ENCODE measurements around the gene SDC1. TPM values are rescaled to one million over a fixed set of nuclear protein-coding genes. Genes with fewer than 3 reads are reported as not detected.

The SDC1 gene
- polyA plus RNA-seq, 3 donors = not detected

DNA sequence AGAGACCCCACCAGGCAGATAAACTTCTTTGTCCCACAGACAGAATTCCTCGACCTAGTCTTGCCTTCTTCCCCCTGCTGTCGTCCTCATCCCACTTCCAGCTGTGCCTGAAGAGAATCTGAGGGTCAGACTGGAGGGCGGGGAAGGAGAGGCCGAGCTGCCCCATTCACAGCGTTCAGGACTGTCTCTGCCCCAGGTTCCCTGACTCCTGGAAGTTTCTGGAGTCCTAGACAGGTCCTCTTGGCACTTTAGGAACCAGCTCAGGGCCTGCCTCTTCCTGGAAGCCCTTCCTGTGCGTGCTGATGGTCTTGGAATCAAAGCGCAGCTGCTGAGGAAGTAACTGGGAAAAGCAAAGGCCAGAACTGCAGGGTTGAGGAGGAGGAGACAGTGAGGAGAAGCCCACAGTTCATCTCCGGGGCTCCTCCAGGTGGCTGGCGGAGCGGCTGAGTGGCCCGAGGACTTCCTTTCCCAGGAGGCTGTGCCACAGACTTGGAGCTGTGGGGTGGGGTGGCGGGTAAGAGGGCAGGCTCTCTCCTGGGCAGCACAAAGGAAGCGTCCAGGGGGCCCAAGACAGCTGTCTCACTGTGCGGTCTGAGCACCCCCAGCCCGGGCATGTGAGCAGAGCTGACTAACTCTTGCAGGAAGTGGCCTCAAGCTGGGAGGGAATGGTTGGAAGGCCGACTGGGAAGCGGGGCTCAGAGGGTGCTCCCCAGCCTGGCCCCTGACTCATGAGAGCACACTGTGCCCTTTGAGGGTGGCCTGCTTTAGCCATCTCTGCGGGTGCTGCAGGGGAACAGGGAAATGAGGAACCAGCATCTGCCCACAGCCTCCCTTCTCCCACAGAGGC is 39.5 kb downstream of the SDC1 start:
- Histone ChIP-seq H4K20me1 (ENCODE audit: insufficient read depth, low read length) (no peaks in the 10 kb centered on the region), H3K27ac (ENCODE audit: low read depth in 1 of 2, low read length in 2 of 2) (peak overlapping the region; percentile 57 to 67), H3K4me3 (replicated peaks in 1 of 3; ENCODE audit: low read depth in 2 of 3, low read length in 3 of 3) (no peak overlapping the region), H3K9me3 (replicated peaks in 1 of 2; ENCODE audit: control insufficient read depth in 1 of 2, insufficient read depth in 1 of 2, low read length in 2 of 2) (no peaks in the 10 kb centered on the region), H3K36me3 (replicated peaks in 1 of 2; ENCODE audit: control insufficient read depth in 1 of 2, insufficient read depth in 2 of 2, low read length in 2 of 2) (no peaks in the 10 kb centered on the region), H3K79me2 (ENCODE audit: insufficient read depth, low read length) (no peaks in the 10 kb centered on the region), H3K27me3 (ENCODE audit: control insufficient read depth in 2 of 2, insufficient read depth in 2 of 2, low read length in 2 of 2) (no peaks in the 10 kb centered on the region), H3K4me2 (replicated peaks; ENCODE audit: extremely low read depth, low read length, poor library complexity, severe bottlenecking) (peak overlapping the region; percentile 20), H3K4me1 (ENCODE audit: control insufficient read depth in 1 of 2, insufficient read depth in 2 of 2, low read length in 2 of 2) (peaks cover 22 to 24% of the 10 kb centered on the region in 2 donors), H2AFZ (ENCODE audit: insufficient read depth, low read depth, low read length, poor library complexity, severe bottlenecking) (peak overlapping the region; percentile 55), H3K9ac (ENCODE audit: insufficient read depth, low read length, poor library complexity, severe bottlenecking) (no peak overlapping the region)
- H3K9me3 Mint-ChIP-seq = no peaks in the 10 kb centered on the region
- 40% methylated on average over 18 of the region's 18 CpGs for WGBS (ENCODE audit: insufficient coverage)
- TF ChIP-seq, protein P1, sequence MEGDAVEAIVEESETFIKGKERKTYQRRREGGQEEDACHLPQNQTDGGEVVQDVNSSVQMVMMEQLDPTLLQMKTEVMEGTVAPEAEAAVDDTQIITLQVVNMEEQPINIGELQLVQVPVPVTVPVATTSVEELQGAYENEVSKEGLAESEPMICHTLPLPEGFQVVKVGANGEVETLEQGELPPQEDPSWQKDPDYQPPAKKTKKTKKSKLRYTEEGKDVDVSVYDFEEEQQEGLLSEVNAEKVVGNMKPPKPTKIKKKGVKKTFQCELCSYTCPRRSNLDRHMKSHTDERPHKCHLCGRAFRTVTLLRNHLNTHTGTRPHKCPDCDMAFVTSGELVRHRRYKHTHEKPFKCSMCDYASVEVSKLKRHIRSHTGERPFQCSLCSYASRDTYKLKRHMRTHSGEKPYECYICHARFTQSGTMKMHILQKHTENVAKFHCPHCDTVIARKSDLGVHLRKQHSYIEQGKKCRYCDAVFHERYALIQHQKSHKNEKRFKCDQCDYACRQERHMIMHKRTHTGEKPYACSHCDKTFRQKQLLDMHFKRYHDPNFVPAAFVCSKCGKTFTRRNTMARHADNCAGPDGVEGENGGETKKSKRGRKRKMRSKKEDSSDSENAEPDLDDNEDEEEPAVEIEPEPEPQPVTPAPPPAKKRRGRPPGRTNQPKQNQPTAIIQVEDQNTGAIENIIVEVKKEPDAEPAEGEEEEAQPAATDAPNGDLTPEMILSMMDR (IDR thresholded peaks at IDR 0.05) = no peak
- H3K36me3 Mint-ChIP-seq = no peaks in the 10 kb centered on the region
- peaks cover 2 to 6% (median 3%) of the 10 kb centered on the region in 3 donors for H3K27me3 Mint-ChIP-seq (ENCODE audit: low read depth in 3 of 3)
- H3K4me3 Mint-ChIP-seq = peak overlapping the region; percentile 6 to 63
- peak overlapping the region; percentile 77 to 94 (median 90) for H3K27ac Mint-ChIP-seq
- peak; percentile 54 to 94 (median 82) for DNase-seq
- intact Hi-C loops (cut with micrococcal nuclease) = no loop called here
- peaks cover 25% of the 10 kb centered on the region for H3K4me1 Mint-ChIP-seq

DNA sequence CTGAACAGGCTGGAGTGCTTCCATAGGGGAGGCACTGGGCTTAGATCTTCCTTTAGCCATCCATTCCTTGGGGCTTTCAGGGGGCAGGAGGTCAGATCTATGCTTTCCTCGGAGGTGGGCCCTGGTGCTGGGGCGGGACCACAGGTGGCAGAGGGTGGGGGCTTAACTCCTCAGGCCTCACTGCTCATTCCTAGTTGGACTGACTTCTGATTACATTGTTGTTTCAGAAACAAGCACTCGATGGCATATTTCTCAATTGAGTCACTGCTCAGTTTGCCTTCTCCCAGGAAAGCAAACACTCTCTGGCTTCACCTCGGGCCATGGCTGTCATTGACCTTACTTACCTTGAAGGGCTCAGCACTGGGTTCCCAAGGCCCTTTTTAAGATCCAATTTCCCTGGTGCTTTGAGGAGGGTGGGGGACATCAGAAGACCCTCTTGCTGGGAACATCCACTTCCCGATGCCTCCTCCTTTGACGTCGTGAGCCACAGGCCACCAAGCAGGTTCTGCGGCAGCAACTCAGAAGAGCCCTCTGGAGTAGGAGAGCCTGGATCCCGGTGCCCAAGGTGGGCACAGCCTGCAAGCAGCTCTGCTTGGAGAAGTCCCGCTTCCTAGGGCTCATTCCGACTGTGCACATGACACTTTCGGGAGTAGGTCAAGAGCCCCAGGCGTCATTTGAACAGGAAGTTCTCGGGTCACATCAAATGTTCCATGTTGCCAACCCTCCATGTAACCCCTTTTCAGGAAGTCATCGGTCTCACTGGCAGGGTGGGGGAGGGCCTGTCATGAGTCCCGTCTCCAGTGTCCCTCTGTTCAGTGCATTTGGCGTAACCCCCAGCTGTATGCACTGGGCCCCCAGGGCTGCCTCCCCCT is 40.6 kb downstream of the SDC1 start:
- Histone ChIP-seq H3K79me2 (ENCODE audit: insufficient read depth, low read length) (no peaks in the 10 kb centered on the region), H2AFZ (ENCODE audit: insufficient read depth, low read depth, low read length, poor library complexity, severe bottlenecking) (no peak overlapping the region), H3K4me2 (replicated peaks; ENCODE audit: extremely low read depth, low read length, poor library complexity, severe bottlenecking) (no peak overlapping the region), H3K27ac (ENCODE audit: low read depth in 1 of 2, low read length in 2 of 2) (no peak overlapping the region), H3K27me3 (ENCODE audit: control insufficient read depth in 2 of 2, insufficient read depth in 2 of 2, low read length in 2 of 2) (no peaks in the 10 kb centered on the region), H4K20me1 (ENCODE audit: insufficient read depth, low read length) (no peaks in the 10 kb centered on the region), H3K4me1 (ENCODE audit: control insufficient read depth in 1 of 2, insufficient read depth in 2 of 2, low read length in 2 of 2) (peaks cover 22 to 24% of the 10 kb centered on the region in 2 donors), H3K9ac (ENCODE audit: insufficient read depth, low read length, poor library complexity, severe bottlenecking) (no peak overlapping the region), H3K36me3 (replicated peaks in 1 of 2; ENCODE audit: control insufficient read depth in 1 of 2, insufficient read depth in 2 of 2, low read length in 2 of 2) (no peaks in the 10 kb centered on the region), H3K9me3 (replicated peaks in 1 of 2; ENCODE audit: control insufficient read depth in 1 of 2, insufficient read depth in 1 of 2, low read length in 2 of 2) (no peaks in the 10 kb centered on the region), H3K4me3 (replicated peaks in 1 of 3; ENCODE audit: low read depth in 2 of 3, low read length in 3 of 3) (no peak overlapping the region)
- TF ChIP-seq, protein P1 (IDR thresholded peaks at IDR 0.05) = no peak
- H3K27me3 Mint-ChIP-seq (ENCODE audit: low read depth in 3 of 3) = peaks cover 3 to 6% (median 3%) of the 10 kb centered on the region in 3 donors
- no peaks in the 10 kb centered on the region for H3K36me3 Mint-ChIP-seq
- peak in 2 of 3 donors; percentile 30 to 57 for DNase-seq
- H3K4me3 Mint-ChIP-seq = no peak overlapping the region
- H3K9me3 Mint-ChIP-seq = no peaks in the 10 kb centered on the region
- WGBS (ENCODE audit: insufficient coverage) = 81% methylated on average over 17 of the region's 17 CpGs
- H3K27ac Mint-ChIP-seq = peak overlapping the region in 1 of 7 donors; percentile 14
- peaks cover 25% of the 10 kb centered on the region for H3K4me1 Mint-ChIP-seq
- intact Hi-C loops (cut with micrococcal nuclease) = no loop called here

Measured in CD14-positive monocyte (primary cell).